Fibroblast of villous mesenchyme (primary cell): Measurements from ENCODE around the gene SLC34A3. TPM values are rescaled to one million over a fixed set of nuclear protein-coding genes. Genes with fewer than 3 reads are reported as not detected.

Experiments
- DNase-seq: peaks from one replicate; pipeline ENCODE4 v3.0.0-alpha.2; 2010; ENCODE audit warnings: low read depth
- H3K4me3 ChIP-seq: 2 replicates; pipeline ENCODE4 v1.5.1; 2011; ENCODE audit warnings: low read depth, mild to moderate bottlenecking, low read length
- total RNA-seq: library from RNA; depleted of rRNA; stranded (reverse); fragments of >200 nt; gene quantifications from 2 replicates; pipeline ENCODE4 v1.2.3, GENCODE V29; 2012
- TF ChIP-seq, protein P1 (sequence below): IDR thresholded peaks from 2 replicates; pipeline ENCODE4 v1.5.1; 2012; ENCODE audit warnings: low read depth, mild to moderate bottlenecking, low read length; ENCODE audit not compliant: insufficient read depth

The SLC34A3 gene
- total RNA-seq, 1 donor = not detected

DNA sequence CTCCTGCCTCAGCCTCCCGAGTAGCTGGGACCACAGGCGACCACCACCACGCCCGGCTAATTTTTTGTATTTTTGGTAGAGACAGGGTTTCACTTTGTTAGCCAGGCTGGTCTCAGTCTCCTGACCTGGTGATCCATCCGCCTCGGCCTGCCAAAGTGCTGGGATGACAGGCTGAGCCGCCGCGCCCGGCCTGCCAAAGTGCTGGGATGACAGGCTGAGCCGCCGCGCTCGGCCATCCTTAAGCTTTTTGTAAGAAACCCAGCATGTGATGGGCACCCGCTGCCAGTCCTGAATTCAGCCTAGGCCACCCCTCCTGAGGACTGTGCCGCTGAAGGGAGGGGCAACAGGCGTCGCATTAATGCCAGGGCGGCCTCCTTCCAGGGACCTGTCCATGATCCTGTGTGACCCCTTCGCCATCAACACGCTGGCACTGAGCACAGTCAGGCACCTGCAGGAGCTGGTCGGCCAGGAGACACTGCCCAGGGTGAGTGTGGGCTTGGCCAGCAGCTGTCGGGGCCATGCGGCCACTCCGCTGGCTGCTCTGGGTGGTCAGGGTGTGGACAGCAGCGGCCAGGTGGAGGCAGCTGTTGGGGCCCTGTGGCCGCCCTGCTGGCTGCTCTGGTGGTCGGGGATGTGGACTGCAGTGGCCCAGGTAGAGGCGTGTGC, 34.9 kb downstream of the SLC34A3 start:
- no peak overlapping the region for H3K4me3 ChIP-seq
- TF ChIP-seq, protein P1, sequence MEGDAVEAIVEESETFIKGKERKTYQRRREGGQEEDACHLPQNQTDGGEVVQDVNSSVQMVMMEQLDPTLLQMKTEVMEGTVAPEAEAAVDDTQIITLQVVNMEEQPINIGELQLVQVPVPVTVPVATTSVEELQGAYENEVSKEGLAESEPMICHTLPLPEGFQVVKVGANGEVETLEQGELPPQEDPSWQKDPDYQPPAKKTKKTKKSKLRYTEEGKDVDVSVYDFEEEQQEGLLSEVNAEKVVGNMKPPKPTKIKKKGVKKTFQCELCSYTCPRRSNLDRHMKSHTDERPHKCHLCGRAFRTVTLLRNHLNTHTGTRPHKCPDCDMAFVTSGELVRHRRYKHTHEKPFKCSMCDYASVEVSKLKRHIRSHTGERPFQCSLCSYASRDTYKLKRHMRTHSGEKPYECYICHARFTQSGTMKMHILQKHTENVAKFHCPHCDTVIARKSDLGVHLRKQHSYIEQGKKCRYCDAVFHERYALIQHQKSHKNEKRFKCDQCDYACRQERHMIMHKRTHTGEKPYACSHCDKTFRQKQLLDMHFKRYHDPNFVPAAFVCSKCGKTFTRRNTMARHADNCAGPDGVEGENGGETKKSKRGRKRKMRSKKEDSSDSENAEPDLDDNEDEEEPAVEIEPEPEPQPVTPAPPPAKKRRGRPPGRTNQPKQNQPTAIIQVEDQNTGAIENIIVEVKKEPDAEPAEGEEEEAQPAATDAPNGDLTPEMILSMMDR = no peak
- no peak for DNase-seq

DNA sequence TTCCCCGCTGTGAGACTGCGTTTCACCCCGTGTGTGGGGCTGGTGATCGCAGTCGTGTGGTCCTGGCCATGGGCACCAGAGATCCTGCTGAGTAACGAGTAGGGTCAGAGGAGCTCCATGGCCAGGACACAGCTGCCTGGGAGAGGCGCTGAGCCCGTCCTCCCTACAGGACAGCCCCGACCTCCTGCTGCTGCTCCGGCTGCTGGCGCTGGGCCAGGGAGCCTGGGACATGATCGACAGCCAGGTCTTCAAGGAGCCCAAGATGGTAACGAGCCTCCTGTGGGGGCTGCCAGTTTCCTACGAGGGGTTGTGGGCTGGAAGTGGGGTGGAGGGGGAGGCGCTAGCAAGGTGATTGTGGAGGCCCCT, 35.4 kb downstream of the SLC34A3 start:
- TF ChIP-seq, protein P1 = no peak
- H3K4me3 ChIP-seq = no peak overlapping the region
- no peak for DNase-seq

DNA sequence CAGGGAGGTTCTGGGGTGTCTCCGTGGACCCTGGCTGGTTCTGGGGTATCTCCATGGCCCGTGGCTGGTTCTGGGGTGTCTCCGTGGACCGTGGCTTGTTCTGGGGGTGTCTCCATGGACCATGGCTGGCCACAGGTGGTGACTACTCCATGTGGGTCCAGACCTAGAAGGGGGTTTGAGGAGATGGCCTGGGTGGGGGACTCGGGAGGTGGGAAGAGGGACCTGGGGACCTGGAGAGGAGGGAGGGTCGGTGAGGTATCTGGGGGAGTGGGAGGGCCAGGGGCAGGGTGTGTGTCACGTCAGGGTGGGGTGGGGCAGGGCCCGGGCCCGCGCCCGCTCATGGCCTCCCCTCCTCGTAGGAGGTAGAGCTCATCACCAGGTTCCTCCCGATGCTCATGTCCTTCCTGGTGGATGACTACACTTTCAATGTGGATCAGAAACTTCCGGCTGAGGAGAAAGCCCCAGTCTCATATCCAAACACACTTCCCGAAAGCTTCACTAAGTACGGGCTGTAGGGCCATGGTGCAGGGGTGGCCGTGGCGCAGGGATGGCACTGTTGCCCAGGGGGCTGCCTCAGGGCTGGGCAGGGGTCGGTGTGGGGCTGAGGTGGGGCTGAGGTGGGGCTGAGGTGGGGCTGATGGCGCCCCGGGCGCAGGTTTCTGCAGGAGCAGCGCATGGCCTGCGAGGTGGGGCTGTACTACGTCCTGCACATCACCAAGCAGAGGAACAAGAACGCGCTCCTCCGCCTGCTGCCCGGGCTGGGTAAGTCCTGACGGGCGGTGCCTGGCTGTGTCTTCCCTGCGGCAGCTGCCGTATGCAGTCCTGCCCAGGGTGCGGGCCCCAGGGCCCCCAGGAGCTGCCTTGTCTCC, 36.1 kb downstream of the SLC34A3 start:
- no peak overlapping the region for H3K4me3 ChIP-seq
- TF ChIP-seq, protein P1 = no peak
- no peak for DNase-seq

DNA sequence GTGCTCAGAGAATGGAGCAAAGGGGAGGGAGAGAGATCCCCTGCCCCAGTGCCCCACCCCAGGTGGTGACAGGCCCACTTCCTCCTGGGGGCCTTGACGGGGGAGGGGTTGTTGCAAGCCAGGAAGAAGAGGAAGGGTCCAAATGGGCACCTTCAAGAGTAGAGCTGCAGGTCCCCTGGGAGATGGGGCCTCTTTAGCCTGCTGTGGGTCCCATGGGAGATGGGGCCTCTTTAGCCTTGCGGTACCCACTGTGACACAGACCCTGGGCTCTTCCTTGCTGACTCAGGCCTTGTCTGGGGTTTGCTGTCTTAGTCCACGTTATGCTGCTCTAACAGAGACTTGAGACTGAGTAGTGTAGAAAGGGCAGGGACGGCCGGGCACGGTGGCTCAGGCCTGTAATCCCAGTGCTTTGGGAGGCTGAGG, 37.2 kb downstream of the SLC34A3 start:
- DNase-seq = peak; percentile 29
- no peak overlapping the region for H3K4me3 ChIP-seq
- TF ChIP-seq, protein P1 = no peak

DNA sequence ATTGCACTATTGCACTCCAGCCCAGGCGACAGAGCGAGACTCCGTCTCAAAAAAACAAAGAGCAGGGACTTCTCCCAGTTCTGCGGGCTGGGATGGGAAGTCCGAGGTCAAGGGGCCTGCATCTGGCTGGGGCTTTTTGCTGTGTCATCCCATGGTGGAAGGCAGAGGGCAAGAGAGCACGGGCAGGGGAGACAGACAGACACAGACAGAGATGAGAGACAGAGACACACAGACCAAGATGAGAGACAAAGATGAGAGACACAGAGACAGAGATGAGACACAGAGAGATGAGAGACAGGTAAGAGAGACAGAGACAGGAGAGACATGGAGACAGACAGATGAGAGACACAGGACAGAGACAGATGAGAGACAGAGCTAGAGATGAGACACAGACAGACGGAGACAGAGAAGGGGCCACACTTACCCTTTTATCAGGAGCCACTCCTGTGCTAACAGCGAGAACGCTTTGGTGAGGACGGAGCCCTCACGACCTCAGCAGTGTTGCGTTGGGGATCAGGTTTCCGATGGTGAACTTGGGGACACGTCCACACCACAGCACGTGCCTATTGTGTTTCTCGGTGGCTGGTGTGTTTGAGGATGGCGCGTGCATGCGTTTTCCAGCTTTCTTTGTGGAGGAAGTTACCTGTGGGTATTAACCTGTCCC, 38.0 kb downstream of the SLC34A3 start:
- TF ChIP-seq, protein P1 = no peak
- H3K4me3 ChIP-seq = no peak overlapping the region
- peak; percentile 81 for DNase-seq

DNA sequence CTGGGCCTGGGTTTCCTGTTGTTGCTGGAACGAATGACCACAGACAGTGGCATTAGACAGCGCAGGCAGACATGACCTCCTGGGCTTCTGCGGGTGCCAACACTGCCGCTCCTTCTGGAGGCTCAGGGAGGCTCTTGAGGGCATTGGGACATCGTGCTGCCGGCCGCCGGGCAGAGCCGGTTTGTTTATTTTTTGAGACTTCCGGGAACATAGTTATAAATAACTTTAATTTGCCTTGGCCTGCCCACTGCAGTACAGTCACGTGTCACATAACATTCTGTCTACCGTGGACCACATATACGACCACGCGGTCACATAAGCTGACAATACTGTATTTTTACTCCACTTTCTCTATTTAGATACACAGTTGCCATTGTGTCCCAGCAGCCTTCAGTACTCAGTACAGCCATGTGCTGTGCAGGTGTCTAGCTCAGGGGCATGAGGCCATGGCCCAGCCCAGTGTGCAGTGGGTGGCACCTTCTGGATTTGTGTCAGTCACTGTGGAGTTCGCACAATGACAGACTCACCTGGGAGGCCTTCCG, 38.6 kb downstream of the SLC34A3 start:
- TF ChIP-seq, protein P1 = no peak
- no peak overlapping the region for H3K4me3 ChIP-seq
- DNase-seq = peak; percentile 93
